GM12891 (cell line): ENCODE results near the gene FLRT1.

Experiments used
- DNase-seq: peaks from one replicate; pipeline ENCODE4 v3.0.0; 2011; ENCODE audit warnings: low spot score; ENCODE audit not compliant: insufficient read length
- FAIRE-seq: peaks from 2 replicates; lab custom pipeline; 2011; peaks lifted over from hg19 to GRCh38; lab: Jason Lieb, UNC
- PAX5 ChIP-seq: IDR thresholded peaks from 2 replicates; pipeline ENCODE4 v1.6.1; 2011; ENCODE audit warnings: low read length, moderate library complexity, mild to moderate bottlenecking; ENCODE audit not compliant: insufficient read depth, severe bottlenecking
- POLR2A ChIP-seq: IDR thresholded peaks from 2 replicates; pipeline ENCODE4 v1.6.1; 2011; ENCODE audit warnings: low read depth, low read length, control low read depth
- POLR2AphosphoS5 ChIP-seq: IDR thresholded peaks from 2 replicates; pipeline ENCODE4 v1.6.1; 2011; ENCODE audit warnings: low read depth, low read length, control low read depth
- POU2F2 ChIP-seq: IDR thresholded peaks from 2 replicates; pipeline ENCODE4 v1.6.1; 2011; ENCODE audit warnings: low read depth, mild to moderate bottlenecking, control low read depth, low read length, moderate library complexity
- SPI1 ChIP-seq: IDR thresholded peaks from 2 replicates; pipeline ENCODE4 v1.6.1; 2011; ENCODE audit warnings: low read depth, low read length, control low read depth
- TAF1 ChIP-seq: IDR thresholded peaks from 2 replicates; pipeline ENCODE4 v1.6.1; 2011; ENCODE audit warnings: low read depth, low read length, control low read depth

The FLRT1 gene

DNA sequence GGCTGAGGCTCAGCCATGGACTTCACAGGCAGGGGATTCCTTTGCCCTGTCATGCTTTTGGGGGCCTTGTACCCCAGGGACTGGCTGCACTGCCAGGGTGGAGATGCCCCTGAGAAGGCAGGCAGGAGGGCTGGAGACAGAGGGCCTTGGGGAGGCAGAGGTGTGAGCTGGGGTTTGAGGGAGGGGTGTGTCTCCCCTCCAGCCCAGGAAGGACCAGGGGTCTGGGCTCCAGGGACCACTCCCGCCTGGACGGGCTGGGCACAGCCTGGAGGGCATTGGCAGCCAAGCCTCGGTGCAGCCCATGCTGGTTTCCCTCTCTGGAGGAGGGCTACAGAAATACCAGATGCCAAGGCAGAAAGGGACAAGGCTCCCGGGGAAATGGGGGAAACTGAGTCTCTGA lies 30.0 kb upstream of the FLRT1 start:
- TF ChIP-seq POU2F2 (no peak), POLR2AphosphoS5 (no peak), PAX5 (no peak), POLR2A (no peak), SPI1 (no peak), TAF1 (no peak)
- FAIRE-seq = no peak
- no peak for DNase-seq

DNA sequence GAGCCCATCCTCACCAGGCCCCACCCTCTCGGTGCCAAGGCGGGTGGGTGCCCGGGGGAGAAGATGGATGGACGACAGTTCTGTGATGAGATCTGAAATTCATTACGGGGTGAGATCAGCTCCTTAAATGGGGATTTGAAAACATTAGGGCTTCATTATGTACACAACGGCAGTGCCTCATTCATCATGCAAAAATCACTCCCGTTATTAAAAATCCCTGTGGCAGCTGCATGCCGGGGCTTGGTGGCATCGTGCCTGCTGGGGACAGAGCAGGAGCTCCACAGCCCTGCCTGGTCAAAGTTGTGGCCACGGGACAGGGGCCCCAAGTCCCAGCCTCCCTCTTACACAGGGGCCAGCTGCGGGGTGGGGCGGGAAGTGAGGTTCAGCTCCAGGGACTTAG lies 29.3 kb upstream of the FLRT1 start:
- DNase-seq (no peak), FAIRE-seq (no peak)
- TF ChIP-seq TAF1 (no peak), POLR2A (no peak), POLR2AphosphoS5 (no peak), POU2F2 (no peak)

DNA sequence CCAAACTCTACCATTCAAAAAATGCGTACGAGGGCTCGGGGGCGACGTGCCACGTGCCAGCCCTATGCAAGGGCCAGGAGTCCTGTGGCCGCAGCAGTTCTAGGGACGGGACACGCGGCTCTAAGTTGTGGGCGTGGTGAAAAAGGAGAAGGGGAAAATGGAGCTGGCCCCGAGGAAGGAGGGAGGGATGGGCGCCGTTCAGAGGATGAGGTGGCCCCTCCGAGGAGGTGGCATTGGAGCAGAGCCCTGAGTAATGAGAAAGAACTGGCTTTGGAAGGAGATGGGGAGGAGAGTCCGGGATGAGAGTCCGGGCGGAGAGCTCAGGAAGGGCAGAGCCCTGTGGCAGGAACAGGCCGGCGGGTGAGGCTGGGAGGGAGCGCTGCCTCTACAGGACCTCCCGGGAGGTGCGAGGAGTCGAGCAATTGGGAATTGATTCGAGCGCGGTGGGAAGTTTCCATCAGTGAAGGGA lies 28.5 kb upstream of the FLRT1 start:
- FAIRE-seq = no peak
- TF ChIP-seq POU2F2 (no peak), POLR2A (no peak), SPI1 (no peak), POLR2AphosphoS5 (no peak), TAF1 (no peak), PAX5 (no peak)
- no peak for DNase-seq

DNA sequence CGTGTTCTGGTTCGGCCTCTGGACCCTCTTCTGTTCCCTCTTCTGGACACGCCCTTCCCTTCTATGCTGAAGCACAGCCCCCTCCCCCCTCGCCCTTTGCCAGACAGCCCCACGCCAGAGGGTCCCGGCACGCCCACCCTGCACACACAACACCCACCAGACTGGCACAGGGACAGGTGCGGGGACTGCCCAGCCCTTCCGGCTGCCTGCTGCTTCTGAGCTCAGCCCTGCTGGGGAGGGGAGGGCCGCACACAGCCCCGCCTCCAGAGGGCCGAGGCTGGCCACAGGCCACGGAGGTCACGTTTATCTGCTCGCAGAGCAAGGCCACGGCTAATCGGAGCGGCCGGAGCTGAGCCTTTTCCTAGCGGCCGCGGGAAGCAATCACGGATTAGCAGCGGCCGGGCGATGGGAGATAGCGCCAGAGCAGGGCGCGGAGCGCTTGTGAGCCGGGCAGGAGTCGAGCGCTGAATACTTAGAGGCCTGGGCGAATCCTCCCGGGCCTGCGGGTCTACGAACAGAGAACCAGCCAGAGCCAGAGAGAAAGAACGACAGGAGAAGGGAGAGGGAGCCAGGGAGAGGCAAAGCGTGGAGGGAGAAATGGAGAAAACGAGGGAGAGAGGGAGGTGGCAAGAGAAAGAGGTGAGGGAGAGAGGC lies 28.0 kb upstream of the FLRT1 start:
- DNase-seq = no peak
- no peak for FAIRE-seq
- TF ChIP-seq SPI1 (no peak), POLR2A (no peak), TAF1 (no peak), POLR2AphosphoS5 (no peak), PAX5 (no peak), POU2F2 (no peak)

DNA sequence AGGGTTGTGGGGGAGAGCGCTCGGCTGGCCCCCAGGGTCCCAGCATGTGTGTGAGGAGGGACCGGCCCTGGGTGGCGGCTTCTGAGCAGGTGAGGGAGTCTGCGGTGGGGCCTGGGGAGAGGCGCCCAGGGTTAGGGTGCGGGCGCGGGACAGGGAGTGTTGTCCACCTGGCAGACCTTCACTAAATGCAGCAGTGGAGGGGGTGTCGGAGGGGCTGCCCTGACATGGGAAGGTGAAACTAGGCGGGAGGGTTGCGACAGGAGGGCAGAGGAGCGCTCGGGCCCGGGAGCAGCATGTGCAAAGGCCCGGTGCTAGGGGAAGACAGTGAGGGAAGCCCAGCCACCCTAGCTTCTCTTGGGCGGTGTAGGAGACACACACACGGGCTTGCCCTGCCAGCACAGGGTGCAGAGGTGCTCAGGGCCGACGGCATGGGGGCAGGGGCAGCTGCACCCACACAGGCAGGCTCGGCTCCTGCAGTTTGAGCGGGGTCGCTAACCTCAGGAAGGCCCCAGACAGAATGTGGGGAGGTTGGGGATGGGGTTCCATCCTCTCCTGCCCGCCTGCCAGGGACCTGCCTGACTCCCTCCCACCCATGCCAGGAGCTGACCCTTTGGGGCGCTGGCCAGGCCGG lies 27.3 kb upstream of the FLRT1 start:
- TF ChIP-seq POLR2A (no peak), PAX5 (no peak), SPI1 (no peak), POU2F2 (no peak), TAF1 (no peak), POLR2AphosphoS5 (no peak)
- FAIRE-seq (no peak), DNase-seq (no peak)

DNA sequence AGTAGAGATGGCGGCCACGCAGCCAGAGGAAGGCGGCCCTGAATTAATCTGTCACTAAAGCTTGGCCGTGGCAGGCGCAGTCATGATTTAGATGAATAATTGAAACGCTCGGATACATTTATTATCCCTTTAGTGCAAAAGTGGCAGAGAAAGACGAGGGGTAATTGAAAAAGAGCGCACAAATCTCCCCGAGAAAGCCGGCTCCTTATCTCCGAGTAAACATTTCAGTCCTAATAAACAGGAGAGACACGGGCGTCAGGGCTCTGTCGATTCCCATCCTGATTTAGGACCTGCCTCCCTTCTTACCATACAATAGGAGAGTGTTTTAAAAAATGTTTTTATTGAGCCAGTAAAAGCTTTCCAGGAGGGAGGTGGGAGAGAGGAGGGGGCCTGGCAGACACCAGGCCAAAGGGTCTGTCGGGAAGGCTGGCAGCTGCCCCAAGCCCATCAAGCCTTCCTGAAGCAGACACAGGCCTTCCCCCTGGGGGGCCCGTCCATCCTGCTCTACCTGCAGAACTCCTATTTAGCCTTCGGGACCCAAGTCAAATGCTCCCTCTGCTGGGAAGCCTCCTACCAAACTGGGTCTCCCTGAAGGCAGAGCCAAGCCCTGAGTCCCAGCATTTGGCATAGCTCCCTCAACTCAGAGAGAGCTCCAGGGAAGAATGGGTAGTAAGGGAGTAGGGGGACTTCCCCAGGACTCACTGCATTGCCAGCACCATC lies 26.7 kb upstream of the FLRT1 start:
- no peak for TF ChIP-seq PAX5
- no peak for TF ChIP-seq SPI1
- no peak for TF ChIP-seq POLR2AphosphoS5
- TF ChIP-seq TAF1 = no peak
- no peak for TF ChIP-seq POLR2A
- no peak for TF ChIP-seq POU2F2
- no peak for DNase-seq
- FAIRE-seq = no peak

DNA sequence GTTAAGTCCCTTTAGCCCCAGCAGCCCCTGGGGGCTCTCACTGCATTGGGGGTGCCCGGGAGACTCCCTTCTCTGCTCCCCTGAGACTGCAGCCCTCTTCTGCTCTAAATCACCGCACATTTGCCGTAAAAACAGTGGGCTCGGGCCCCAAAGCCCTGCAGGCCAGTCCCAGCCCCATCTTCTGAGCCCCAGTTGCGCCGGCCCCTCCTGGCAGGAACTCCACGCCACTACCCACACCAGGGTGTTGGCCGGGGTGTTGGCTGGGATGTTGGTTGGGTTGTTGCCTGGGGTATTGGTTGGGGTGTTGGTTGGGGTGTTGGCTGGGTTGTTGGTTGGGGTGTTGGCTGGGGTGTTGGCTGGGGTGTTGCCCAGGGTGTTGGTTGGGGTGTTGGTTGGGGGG lies 26.0 kb upstream of the FLRT1 start:
- DNase-seq = no peak
- TF ChIP-seq TAF1 (no peak), SPI1 (no peak), POU2F2 (no peak), POLR2AphosphoS5 (no peak)
- FAIRE-seq = no peak

DNA sequence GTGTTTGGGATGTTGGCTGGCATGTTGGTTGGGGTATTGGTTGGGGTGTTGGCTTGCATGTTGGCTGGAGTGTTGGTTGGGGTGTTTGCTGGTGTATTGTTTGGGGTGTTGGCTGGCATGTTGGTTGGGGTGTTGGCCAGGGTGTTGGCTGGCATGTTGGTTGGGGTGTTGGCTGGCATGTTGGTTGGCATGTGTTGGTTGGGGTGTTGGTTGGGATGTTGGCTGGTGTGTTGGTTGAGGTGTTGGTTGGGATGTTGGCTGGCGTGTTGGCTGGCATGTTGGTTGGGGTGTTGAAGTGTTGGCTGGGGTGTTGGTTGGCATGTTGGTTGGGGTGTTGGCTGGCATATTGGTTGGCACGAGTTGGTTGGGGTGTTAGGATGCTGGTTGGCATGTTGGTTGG lies 24.9 kb upstream of the FLRT1 start:
- no peak for FAIRE-seq

DNA sequence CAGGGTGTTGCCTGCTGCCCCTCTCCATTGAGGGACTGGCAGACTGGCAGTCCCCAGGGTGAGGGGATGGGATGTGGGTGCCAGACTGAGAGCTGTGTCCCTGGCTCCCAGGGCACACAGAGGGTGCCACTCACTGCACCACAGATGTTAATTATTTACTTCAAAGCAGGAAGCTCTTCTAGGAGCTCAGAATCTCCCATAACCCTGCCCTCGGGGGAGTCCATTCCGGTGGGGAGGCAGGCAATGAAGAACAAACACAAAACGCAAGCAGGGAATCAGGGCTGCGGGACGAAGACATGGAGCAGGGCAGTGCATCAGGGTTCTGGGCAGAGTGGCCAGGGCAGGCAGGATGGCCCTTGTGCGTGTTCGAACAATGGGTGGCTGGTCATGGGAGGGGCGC lies 24.4 kb upstream of the FLRT1 start:
- FAIRE-seq = no peak
- TF ChIP-seq PAX5 (no peak), POLR2A (no peak), TAF1 (no peak), SPI1 (no peak), POU2F2 (no peak), POLR2AphosphoS5 (no peak)
- no peak for DNase-seq

More for the DNA sequence above, 24.9 kb upstream of the FLRT1 start:
- TF ChIP-seq POLR2A (no peak), TAF1 (no peak), POU2F2 (no peak), PAX5 (no peak), POLR2AphosphoS5 (no peak), SPI1 (no peak)
- no peak for DNase-seq

DNA sequence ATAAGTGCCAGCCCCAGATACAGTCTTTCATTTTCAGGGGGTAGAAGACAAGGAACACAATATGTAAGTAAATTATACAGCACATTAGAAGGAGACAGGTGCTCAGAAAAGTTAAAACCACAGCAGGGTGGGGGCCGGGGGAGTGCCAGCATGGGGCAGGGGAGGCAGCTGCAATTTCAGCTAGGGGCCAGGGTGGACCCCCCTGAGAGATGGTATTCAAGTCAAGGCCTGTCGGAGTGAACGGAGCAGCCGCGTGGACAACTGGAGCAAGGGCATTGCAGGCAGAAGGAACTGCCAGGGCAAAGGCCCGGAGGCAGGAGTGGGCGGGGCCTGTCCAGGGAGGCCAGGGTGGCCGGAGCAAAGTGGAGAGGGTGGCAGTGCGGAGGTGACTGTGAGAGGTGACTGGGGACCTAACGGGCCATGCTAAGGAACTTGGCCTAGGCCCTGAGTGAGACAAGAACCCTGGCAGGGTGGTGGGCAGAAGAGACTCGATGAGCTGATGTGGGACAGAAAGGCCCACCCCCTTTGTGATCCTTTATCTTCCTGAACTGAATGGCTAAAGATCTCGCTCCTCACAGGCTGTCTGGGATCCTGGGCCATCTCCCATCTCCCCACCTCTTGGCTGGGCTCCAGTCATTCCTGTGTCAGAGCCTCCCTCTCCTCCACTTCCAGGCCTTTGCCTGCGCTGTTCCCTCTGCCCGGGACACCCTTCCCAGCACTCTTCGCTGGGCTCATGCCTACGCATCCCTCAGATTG lies 22.4 kb upstream of the FLRT1 start:
- TF ChIP-seq POLR2A (no peak), POU2F2 (no peak), POLR2AphosphoS5 (no peak), SPI1 (no peak), TAF1 (no peak), PAX5 (no peak)
- FAIRE-seq (no peak), DNase-seq (no peak)
